HG03159 (cell line): Measurements from ENCODE around the gene NUDT5.

Experiments
- ATAC-seq: cut with Tn5 transposase; IDR thresholded peaks from one replicate; pipeline ENCODE4 v1.9.1; 2021; ENCODE audit warnings: mild to moderate bottlenecking, moderate library complexity; ENCODE audit not compliant: unreplicated experiment

The NUDT5 gene

GRCh38 chr10:12165999-12166775 is 29.5 kb downstream of the NUDT5 start:
- no peak for ATAC-seq

- ATAC-seq: no peak
Observed at GRCh38 chr10:12165036-12165435, 30.7 kb downstream of the NUDT5 start.

- ATAC-seq: no peak
Observed at GRCh38 chr10:12164085-12164484, 31.6 kb downstream of the NUDT5 start.

DNA sequence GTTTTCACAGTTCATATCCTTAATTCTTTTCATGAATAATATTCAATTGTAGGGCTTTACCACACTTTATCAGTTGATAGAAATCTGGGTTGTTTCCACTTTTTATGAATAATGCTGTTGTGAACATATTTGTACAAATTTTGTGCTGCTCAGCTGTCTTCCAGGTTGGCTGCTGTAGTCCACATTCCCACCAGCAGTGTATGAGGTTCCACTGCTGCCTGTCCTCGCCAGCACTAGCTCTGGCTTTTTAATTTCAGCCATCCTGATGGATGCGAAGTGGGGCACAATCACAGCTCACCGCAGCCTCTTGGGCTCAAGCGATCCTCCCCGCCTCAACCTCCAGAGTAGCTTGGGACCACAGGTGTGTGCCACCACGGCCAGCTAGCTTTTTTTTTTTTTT is 32.8 kb downstream of the NUDT5 start:
- no peak for ATAC-seq

DNA sequence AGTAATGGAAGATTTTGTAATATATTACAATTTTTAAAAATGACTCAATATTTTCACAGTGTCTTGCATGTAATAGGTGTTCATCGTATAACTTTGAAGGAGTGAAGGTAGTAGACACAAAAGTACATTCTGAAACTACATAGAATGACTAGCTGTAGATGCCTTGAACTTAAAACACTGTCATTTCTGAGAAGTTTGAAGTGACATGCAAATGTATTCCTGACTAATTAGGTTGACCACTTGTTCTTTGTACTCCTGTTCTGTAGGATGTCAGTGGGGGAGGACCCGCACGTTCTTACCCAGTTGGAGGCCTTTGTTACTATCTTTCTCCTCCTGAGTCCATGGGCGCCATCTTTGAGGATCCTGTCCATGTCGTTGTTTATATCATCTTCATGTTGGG is 35.0 kb downstream of the NUDT5 start:
- no peak for ATAC-seq

- no peak for ATAC-seq
Observed at GRCh38 chr10:12158111-12158510, 37.6 kb downstream of the NUDT5 start.

- ATAC-seq: no peak
Observed at GRCh38 chr10:12156367-12157123, 39.1 kb downstream of the NUDT5 start.

DNA sequence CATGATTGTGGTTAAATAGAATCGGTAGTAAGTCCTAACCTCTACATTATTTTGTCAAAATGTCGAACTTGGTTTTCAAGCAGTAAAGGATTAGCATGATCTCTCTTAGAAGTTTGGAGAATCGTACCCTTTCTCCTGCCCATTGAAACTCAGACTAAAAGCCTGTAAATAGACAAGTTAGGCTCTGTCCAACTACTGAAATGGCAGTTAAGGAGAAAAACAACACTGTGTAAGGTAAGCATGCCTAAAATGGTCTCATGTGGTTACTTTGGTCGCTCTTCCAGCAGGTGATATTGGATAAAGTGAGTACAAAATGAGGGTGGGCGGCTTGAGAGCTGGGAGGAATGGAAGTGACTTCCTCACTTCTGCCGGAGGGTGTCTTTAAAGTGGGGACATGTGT is 41.2 kb downstream of the NUDT5 start:
- no peak for ATAC-seq

- ATAC-seq: no peak
Observed at GRCh38 chr10:12150163-12150562, 45.5 kb downstream of the NUDT5 start.

GRCh38 chr10:12144538-12144937 is 51.2 kb downstream of the NUDT5 start:
- no peak for ATAC-seq

- no peak for ATAC-seq
Observed at GRCh38 chr10:12140038-12140437, 55.7 kb downstream of the NUDT5 start.

GRCh38 chr10:12135631-12136030 is 60.1 kb downstream of the NUDT5 start:
- ATAC-seq: no peak

- ATAC-seq: peak; percentile 48
Observed at GRCh38 chr10:12130237-12130872, 65.3 kb downstream of the NUDT5 start.

DNA sequence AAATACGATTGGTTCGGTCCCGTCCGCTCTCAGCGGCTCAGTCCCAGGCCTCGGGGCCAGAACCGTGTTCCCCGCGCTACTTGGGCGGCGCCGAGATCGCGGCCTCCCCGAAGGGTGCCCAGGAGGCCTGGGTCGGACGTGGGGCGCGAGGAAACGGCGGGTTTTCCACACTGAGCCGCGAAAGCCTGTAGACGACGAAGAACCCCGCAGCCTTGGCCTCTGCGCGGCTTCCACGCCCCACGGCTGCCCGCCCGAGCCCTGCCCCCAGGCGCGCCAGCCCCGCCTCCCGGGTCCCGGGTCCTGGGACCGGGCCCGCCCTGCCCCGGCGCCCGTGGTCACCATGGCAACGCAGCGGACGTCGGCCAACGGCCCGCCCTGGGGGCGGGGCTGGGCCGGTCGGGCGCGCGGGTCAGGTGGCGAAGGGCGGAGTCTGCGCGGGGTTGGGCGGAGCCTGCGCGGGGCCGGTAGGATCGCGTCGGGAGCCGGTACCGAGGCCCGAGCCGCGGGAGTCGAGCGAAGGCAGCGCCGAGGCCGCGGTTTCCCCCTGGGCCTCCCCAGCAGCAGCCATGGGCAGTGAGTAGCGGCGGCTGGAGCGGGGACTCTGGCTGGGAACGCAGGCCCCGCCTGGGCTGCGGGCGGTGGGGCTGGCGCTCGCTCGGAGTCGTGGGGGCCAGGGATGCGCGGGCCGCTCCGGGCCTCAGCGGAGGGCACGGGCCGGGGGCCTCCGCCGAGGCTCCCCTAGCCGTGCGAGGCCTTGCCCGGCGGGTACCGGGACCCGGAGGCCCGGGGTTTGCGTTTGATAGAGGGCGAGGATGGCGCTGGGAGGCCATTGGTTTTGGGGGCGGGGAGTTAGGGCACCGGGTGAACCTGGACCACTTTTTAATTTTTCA is 66.2 kb downstream of the NUDT5 start, which contains the start of gene SEC61A2:
TSS of gene SEC61A2 (plus strand) at position 456 of the 890 bp plus-strand sequence. CDS start at position 567, 111 bp downstream.
- peak; percentile 87 for ATAC-seq

- peak; percentile 13 for ATAC-seq
Observed at GRCh38 chr10:12121673-12122072, 74.0 kb downstream of the NUDT5 start.
